Pancreas (tissue), 10 donors: ENCODE results near the gene ZNF662. TPM values are rescaled to one million over a fixed set of nuclear protein-coding genes. Genes with fewer than 3 reads are reported as not detected.

Experiments
- ATAC-seq, 4 donors: fragments of 200-7000 bp; cut with Tn5 transposase; one replicate each; pipeline versions ENCODE4 v1.8.0 to v1.9.1; 2020; ENCODE audit warnings: mild to moderate bottlenecking in 4 of 4, moderate library complexity in 4 of 4
- DNase-seq, 6 donors: peaks; one replicate each; pipeline ENCODE4 v3.0.0-alpha.2; 2020
- FAIRE-seq: peaks from 2 replicates; lab custom pipeline; 2012; peaks lifted over from hg19 to GRCh38; lab: Jason Lieb, UNC
- H3K27ac ChIP-seq, 4 donors: fragments of 200-600 bp; sonication (generic); 1 replicate in 3 of 4; 2 replicates in 1 of 4; pipeline versions ENCODE4 v1.5.0 to v1.8.0; 2020
- H3K27me3 ChIP-seq, 4 donors: fragments of 200-600 bp; one replicate each; pipeline ENCODE4 v1.8.0; 2021
- H3K36me3 ChIP-seq, 3 donors: fragments of 200-600 bp; sonication (generic) in 1 of 3; one replicate each; pipeline versions ENCODE4 v1.5.0 to v1.8.0; 2020 to 2021
- H3K4me1 ChIP-seq, 3 donors: fragments of 200-600 bp; one replicate each; pipeline ENCODE4 v1.8.0; 2021
- H3K4me3 ChIP-seq, 4 donors: fragments of 200-600 bp; sonication (generic) in 2 of 4; one replicate each; pipeline versions ENCODE4 v1.5.0 to v1.8.0; 2020 to 2021
- H3K9me3 ChIP-seq, 4 donors: fragments of 200-600 bp; one replicate each; pipeline ENCODE4 v1.8.0; 2021
- WGBS, 2 donors: extraction: QIAGEN DNeasy Blood & Tissue Kit; methylation state at CpG; one replicate each; pipeline ENCODE4 v1.1.7; 2013; 5-methylcytosine and 5-hydroxymethylcytosine counted together
- intact Hi-C, 3 donors: fragments of 100-400 bp; cut with DNase I; formaldehyde crosslinking; loops; one replicate each; pipeline versions ENCODE4 v1.11.1 to v1.14.2; 2022
- polyA plus RNA-seq, 2 donors: library from polyadenylated mRNA; stranded (reverse); fragments of 200-250 nt; gene quantifications; one replicate each; pipeline ENCODE4 v1.2.3, GENCODE V29; 2013
- total RNA-seq, 6 donors: library from RNA; stranded (reverse); fragmentation: NEBNext Ultra II Directional in 4 of 6; extraction: Animal tissue kit (Norgen Biotek cat#: 25700) in 4 of 6; gene quantifications; one replicate each; pipeline versions ENCODE4 v1.2.1 to v1.2.4, GENCODE V29; 2021 to 2023
- TF ChIP-seq, protein P1 (sequence below), 4 donors: fragments of 200-600 bp; sonication (generic) in 3 of 4; IDR thresholded peaks; one replicate each; pipeline versions ENCODE4 v1.5.0 to v1.8.0; 2021; ENCODE audit warnings: antibody characterized with exemption in 4 of 4
- donor health status: healthy with polysubstance abuse.
- donor health status: DM: no; HTN: no; CAD: no; lungs with moderate emphysema.
- donor health status: DM: no; HTN: no; CAD: no.
- donor health status: control.
- donor health status: control.
- donor health status: Bipolar disorder and iron deficiency.
- donor health status: DM: yes; HTN: yes; CAD: no.
- donor health status: DM: no; HTN: no; CAD: no.
- donor health status: DM: no; HTN: no; CAD: no.
- donor health status: DM: yes; HTN: yes; CAD: no.

ZNF662 gene
- total RNA-seq (1 to 10 TPM; 5.7 to 9.9 (median 8.4) TPM), polyA plus RNA-seq (10 to 100 TPM in 1 of 2 donors, 1 to 10 TPM in 1; 5.4 to 10.3 TPM)

DNA sequence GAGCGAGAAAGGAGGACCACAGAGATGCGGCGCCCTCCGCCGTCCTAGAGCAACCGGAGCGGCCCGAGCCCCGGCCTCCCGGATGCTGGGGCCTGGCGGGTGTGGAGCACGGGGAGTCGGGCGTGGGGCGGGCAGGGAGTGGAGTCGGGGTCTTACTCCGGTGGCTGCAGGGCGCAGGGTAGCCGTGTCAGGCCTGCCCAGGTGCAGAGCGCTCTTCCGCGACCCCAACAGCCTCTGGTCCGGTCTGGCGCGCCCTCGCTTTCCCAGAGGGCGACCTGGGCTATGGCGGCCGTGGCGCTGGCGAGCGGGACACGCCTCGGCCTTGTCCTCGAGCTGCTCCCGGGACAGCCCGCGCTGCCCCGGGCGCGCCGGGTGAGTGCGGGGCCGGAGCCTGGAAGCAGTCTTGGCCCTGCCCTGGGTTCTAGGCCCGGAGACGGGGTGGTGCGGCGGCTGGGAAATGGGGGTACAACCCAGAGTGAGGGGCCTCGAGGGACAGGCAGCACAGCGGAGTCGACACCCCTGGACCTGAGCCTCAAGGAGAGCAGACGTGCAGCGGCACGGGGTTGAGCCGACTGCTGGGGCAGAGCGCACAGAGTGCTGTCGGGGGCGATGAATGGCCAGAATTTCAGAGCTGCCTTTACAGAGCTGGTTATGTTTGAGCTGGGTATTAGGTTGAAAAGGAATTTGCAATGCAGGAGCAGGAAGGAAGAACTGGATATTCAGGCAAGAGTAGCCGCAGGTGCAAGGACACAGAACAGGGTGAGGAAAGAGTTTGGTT, at the start of gene ZNF662:
Gene ZNF662, plus strand, starts transcription at position 73 of the 778 bp plus-strand sequence. CDS start 1,973 bp downstream, outside the sequence.
- Histone ChIP-seq H3K36me3 (peaks cover 0 to 10% (median 0%) of the 10 kb centered on the region in 3 donors), H3K27me3 (no peaks in the 10 kb centered on the region), H3K4me3 (peak within 1 kb of the TSS; percentile 73 to 82 (median 78)), H3K9me3 (no peaks in the 10 kb centered on the region), H3K4me1 (peaks cover 0 to 4% (median 0%) of the 10 kb centered on the region in 3 donors), H3K27ac (peak within 1 kb of the TSS in 2 of 4 donors; percentile 41 to 45)
- TF ChIP-seq, protein P1, sequence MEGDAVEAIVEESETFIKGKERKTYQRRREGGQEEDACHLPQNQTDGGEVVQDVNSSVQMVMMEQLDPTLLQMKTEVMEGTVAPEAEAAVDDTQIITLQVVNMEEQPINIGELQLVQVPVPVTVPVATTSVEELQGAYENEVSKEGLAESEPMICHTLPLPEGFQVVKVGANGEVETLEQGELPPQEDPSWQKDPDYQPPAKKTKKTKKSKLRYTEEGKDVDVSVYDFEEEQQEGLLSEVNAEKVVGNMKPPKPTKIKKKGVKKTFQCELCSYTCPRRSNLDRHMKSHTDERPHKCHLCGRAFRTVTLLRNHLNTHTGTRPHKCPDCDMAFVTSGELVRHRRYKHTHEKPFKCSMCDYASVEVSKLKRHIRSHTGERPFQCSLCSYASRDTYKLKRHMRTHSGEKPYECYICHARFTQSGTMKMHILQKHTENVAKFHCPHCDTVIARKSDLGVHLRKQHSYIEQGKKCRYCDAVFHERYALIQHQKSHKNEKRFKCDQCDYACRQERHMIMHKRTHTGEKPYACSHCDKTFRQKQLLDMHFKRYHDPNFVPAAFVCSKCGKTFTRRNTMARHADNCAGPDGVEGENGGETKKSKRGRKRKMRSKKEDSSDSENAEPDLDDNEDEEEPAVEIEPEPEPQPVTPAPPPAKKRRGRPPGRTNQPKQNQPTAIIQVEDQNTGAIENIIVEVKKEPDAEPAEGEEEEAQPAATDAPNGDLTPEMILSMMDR (IDR thresholded peaks at IDR 0.05), result no peak
- peak; percentile 56 to 90 (median 66) for DNase-seq
- intact Hi-C loops, result no loop called here
- no peak for FAIRE-seq
- 1 to 2% methylated on average over 51 to 59 of the region's 59 CpGs for WGBS, 2 donors
- ATAC-seq, result peak; percentile 96 to 97 (median 97)

DNA sequence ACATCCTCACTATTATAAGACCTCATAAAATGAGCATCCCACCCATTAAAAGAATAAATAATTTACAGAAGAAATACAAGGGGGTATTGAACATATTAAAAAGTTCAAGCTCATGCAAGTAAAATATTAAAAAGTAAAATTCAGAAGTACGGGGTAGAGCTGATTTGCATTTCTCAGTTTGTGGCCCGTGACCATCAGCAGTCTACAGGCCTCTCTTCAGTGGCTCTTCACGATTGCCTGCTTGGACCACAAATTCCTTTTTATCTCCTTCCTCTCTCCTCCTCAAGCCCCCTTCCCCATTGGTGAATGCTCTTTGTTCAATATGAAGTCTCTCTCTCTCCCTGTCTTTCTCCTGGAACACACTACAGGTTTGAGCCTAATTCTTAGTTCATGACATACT, 49.4 kb upstream of the ZNF662 start:
- FAIRE-seq, result no peak
- Histone ChIP-seq H3K27ac (no peak overlapping the region), H3K4me1 (no peaks in the 10 kb centered on the region), H3K4me3 (no peak overlapping the region), H3K9me3 (no peaks in the 10 kb centered on the region), H3K27me3 (no peaks in the 10 kb centered on the region), H3K36me3 (no peaks in the 10 kb centered on the region)
- intact Hi-C loops, result no loop called here
- DNase-seq, result no peak
- 95 to 97% methylated on average over 3 of the region's 3 CpGs for WGBS, 2 donors
- ATAC-seq, result no peak
- TF ChIP-seq, protein P1 (IDR thresholded peaks at IDR 0.05), result no peak

DNA sequence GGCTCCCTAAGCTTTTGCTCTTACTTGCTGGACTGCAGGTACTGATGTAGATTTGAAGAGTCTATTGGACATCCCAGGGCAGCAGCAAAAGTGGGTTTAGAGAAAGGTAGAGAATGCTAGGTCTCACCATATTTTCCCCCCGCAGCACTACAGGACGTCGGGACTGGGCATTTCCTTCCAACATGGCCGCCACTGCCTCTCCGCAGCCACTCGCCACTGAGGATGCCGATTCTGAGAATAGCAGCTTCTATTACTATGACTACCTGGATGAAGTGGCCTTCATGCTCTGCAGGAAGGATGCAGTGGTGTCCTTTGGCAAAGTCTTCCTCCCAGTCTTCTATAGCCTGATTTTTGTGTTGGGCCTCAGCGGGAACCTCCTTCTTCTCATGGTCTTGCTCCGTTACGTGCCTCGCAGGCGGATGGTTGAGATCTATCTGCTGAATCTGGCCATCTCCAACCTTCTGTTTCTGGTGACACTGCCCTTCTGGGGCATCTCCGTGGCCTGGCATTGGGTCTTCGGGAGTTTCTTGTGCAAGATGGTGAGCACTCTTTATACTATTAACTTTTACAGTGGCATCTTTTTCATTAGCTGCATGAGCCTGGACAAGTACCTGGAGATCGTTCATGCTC, 41.5 kb upstream of the ZNF662 start:
- H3K4me1 ChIP-seq, result no peaks in the 10 kb centered on the region
- TF ChIP-seq, protein P1 (IDR thresholded peaks at IDR 0.05), result no peak
- no peaks in the 10 kb centered on the region for H3K9me3 ChIP-seq
- no peaks in the 10 kb centered on the region for H3K36me3 ChIP-seq
- no peak overlapping the region for H3K4me3 ChIP-seq
- FAIRE-seq (no peak), ATAC-seq (no peak), DNase-seq (no peak)
- H3K27me3 ChIP-seq, result no peaks in the 10 kb centered on the region
- intact Hi-C loops, result no loop called here
- 94 to 95% methylated on average over 15 of the region's 15 CpGs for WGBS, 2 donors
- no peak overlapping the region for H3K27ac ChIP-seq

DNA sequence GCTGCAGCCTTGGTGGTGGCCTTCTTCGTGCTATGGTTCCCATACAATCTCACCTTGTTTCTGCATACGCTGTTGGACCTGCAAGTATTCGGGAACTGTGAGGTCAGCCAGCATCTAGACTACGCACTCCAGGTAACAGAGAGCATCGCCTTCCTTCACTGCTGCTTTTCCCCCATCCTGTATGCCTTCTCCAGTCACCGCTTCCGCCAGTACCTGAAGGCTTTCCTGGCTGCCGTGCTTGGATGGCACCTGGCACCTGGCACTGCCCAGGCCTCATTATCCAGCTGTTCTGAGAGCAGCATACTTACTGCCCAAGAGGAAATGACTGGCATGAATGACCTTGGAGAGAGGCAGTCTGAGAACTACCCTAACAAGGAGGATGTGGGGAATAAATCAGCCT, 40.7 kb upstream of the ZNF662 start:
- FAIRE-seq (no peak), ATAC-seq (no peak), DNase-seq (no peak)
- intact Hi-C loops, result no loop called here
- Histone ChIP-seq H3K4me1 (no peaks in the 10 kb centered on the region), H3K9me3 (no peaks in the 10 kb centered on the region), H3K27me3 (no peaks in the 10 kb centered on the region), H3K36me3 (no peaks in the 10 kb centered on the region), H3K4me3 (no peak overlapping the region), H3K27ac (no peak overlapping the region)
- TF ChIP-seq, protein P1 (IDR thresholded peaks at IDR 0.05), result no peak
- WGBS, 2 donors, result 87 to 90% methylated on average over 8 of the region's 8 CpGs
